ENCODE data around the gene CENPF. TPM values are rescaled to one million over a fixed set of nuclear protein-coding genes. Genes with fewer than 3 reads are reported as not detected.
A peak's percentile ranks its signal among the peaks of the same experiment; 100 is the strongest.

CENPF gene
- polyA plus RNA-seq (2013), result 7.5 TPM

GRCh38 chr1:214602764-214603657 is at the start of gene CENPF:
Gene CENPF (plus strand): TSS chr1:214603195. CDS start chr1:214613755, 10,560 bp downstream.
- H3K4me1 ChIP-seq (ENCODE audit: control extremely low read depth in 1 of 4, control insufficient read depth in 4 of 4, insufficient read depth in 4 of 4, low read length in 3 of 4), result peaks cover 6 to 17% (median 14%) of the 10 kb centered on the region in 4 experiments
- CTCF ChIA-PET, result interaction anchor here (2.6 kb wide), 1 partner anchor 35 kb away, joined by 6 read pairs; no protein-coding TSS in a partner anchor
- peak within 1 kb of the TSS; percentile 72 to 95 (median 87) for H3K4me3 ChIP-seq (ENCODE audit: control insufficient read depth in 1 of 7, extremely low read depth in 1 of 7, insufficient read depth in 4 of 7, low read depth in 2 of 7, low read length in 6 of 7)
- no peaks in the 10 kb centered on the region for H3K36me3 ChIP-seq (ENCODE audit: control insufficient read depth in 4 of 4, insufficient read depth in 4 of 4, low read length in 3 of 4)
- H3K9me3 ChIP-seq (ENCODE audit: control extremely low read depth in 1 of 5, control insufficient read depth in 4 of 5, insufficient read depth in 2 of 5, low read depth in 1 of 5, low read length in 4 of 5), result no peaks in the 10 kb centered on the region
- DNase-seq, result peak; percentile 99 to 100 (median 100)
- POLR2A ChIA-PET, result no interaction called here
- H3K27ac ChIP-seq (ENCODE audit: insufficient read depth in 1 of 2, low read depth in 1 of 2, low read length in 2 of 2, poor library complexity in 1 of 2, severe bottlenecking in 2 of 2), result peak within 1 kb of the TSS in 1 of 2 experiments; percentile 76
- WGBS (ENCODE audit: insufficient coverage), result 0% methylated on average over 57 of the region's 65 CpGs
- no peaks in the 10 kb centered on the region for H3K27me3 ChIP-seq (replicated peaks in 2 of 5; ENCODE audit: control insufficient read depth in 4 of 5, insufficient read depth in 5 of 5, low read length in 4 of 5)

GRCh38 chr1:214557952-214558735 is 44.9 kb upstream of the CENPF start:
- Histone ChIP-seq H3K4me3 (ENCODE audit: control insufficient read depth in 1 of 7, extremely low read depth in 1 of 7, insufficient read depth in 4 of 7, low read depth in 2 of 7, low read length in 6 of 7) (no peak overlapping the region), H3K27ac (ENCODE audit: insufficient read depth in 1 of 2, low read depth in 1 of 2, low read length in 2 of 2, poor library complexity in 1 of 2, severe bottlenecking in 2 of 2) (no peak overlapping the region), H3K27me3 (replicated peaks in 2 of 5; ENCODE audit: control insufficient read depth in 4 of 5, insufficient read depth in 5 of 5, low read length in 4 of 5) (peaks cover 0 to 8% (median 2%) of the 10 kb centered on the region in 5 experiments), H3K9me3 (ENCODE audit: control extremely low read depth in 1 of 5, control insufficient read depth in 4 of 5, insufficient read depth in 2 of 5, low read depth in 1 of 5, low read length in 4 of 5) (no peaks in the 10 kb centered on the region), H3K36me3 (ENCODE audit: control insufficient read depth in 4 of 4, insufficient read depth in 4 of 4, low read length in 3 of 4) (no peaks in the 10 kb centered on the region), H3K4me1 (ENCODE audit: control extremely low read depth in 1 of 4, control insufficient read depth in 4 of 4, insufficient read depth in 4 of 4, low read length in 3 of 4) (peaks cover 0 to 7% (median 2%) of the 10 kb centered on the region in 4 experiments)
- ChIA-PET CTCF (interaction anchor here (1.0 kb wide), 1 partner anchor 168 kb away, joined by 3 read pairs; no protein-coding TSS in a partner anchor), POLR2A (no interaction called here)
- WGBS (ENCODE audit: insufficient coverage), result 44% methylated on average over 5 of the region's 8 CpGs
- DNase-seq, result peak in 2 of 3 donors; percentile 71 to 83

GRCh38 chr1:214563881-214564280 is 39.1 kb upstream of the CENPF start:
- Histone ChIP-seq H3K4me3 (ENCODE audit: control insufficient read depth in 1 of 7, extremely low read depth in 1 of 7, insufficient read depth in 4 of 7, low read depth in 2 of 7, low read length in 6 of 7) (no peak overlapping the region), H3K27me3 (replicated peaks in 2 of 5; ENCODE audit: control insufficient read depth in 4 of 5, insufficient read depth in 5 of 5, low read length in 4 of 5) (peaks cover 0 to 3% (median 0%) of the 10 kb centered on the region in 5 experiments), H3K4me1 (ENCODE audit: control extremely low read depth in 1 of 4, control insufficient read depth in 4 of 4, insufficient read depth in 4 of 4, low read length in 3 of 4) (no peaks in the 10 kb centered on the region), H3K36me3 (ENCODE audit: control insufficient read depth in 4 of 4, insufficient read depth in 4 of 4, low read length in 3 of 4) (no peaks in the 10 kb centered on the region), H3K27ac (ENCODE audit: insufficient read depth in 1 of 2, low read depth in 1 of 2, low read length in 2 of 2, poor library complexity in 1 of 2, severe bottlenecking in 2 of 2) (no peak overlapping the region), H3K9me3 (ENCODE audit: control extremely low read depth in 1 of 5, control insufficient read depth in 4 of 5, insufficient read depth in 2 of 5, low read depth in 1 of 5, low read length in 4 of 5) (no peaks in the 10 kb centered on the region)
- ChIA-PET POLR2A (no interaction called here), CTCF (interaction anchor here (1.1 kb wide), 1 partner anchor 21 kb away, joined by 4 read pairs; no protein-coding TSS in a partner anchor)
- no peak for DNase-seq

GRCh38 chr1:214565310-214565709 is 37.7 kb upstream of the CENPF start:
- no peaks in the 10 kb centered on the region for H3K4me1 ChIP-seq (ENCODE audit: control extremely low read depth in 1 of 4, control insufficient read depth in 4 of 4, insufficient read depth in 4 of 4, low read length in 3 of 4)
- H3K9me3 ChIP-seq (ENCODE audit: control extremely low read depth in 1 of 5, control insufficient read depth in 4 of 5, insufficient read depth in 2 of 5, low read depth in 1 of 5, low read length in 4 of 5), result no peaks in the 10 kb centered on the region
- POLR2A ChIA-PET, result no interaction called here
- H3K27ac ChIP-seq (ENCODE audit: insufficient read depth in 1 of 2, low read depth in 1 of 2, low read length in 2 of 2, poor library complexity in 1 of 2, severe bottlenecking in 2 of 2), result no peak overlapping the region
- DNase-seq, result no peak
- no peaks in the 10 kb centered on the region for H3K36me3 ChIP-seq (ENCODE audit: control insufficient read depth in 4 of 4, insufficient read depth in 4 of 4, low read length in 3 of 4)
- no CpG with 5 or more reads among the region's 1 CpG for WGBS (ENCODE audit: insufficient coverage)
- CTCF ChIA-PET, result interaction anchor here (1.2 to 1.5 kb wide), 2 partner anchors 13 to 308 kb away, joined by 4 read pairs; no protein-coding TSS in a partner anchor
- peaks cover 0 to 3% (median 0%) of the 10 kb centered on the region in 5 experiments for H3K27me3 ChIP-seq (replicated peaks in 2 of 5; ENCODE audit: control insufficient read depth in 4 of 5, insufficient read depth in 5 of 5, low read length in 4 of 5)
- no peak overlapping the region for H3K4me3 ChIP-seq (ENCODE audit: control insufficient read depth in 1 of 7, extremely low read depth in 1 of 7, insufficient read depth in 4 of 7, low read depth in 2 of 7, low read length in 6 of 7)

- Histone ChIP-seq H3K4me3 (ENCODE audit: control insufficient read depth in 1 of 7, extremely low read depth in 1 of 7, insufficient read depth in 4 of 7, low read depth in 2 of 7, low read length in 6 of 7) (no peak overlapping the region), H3K27me3 (replicated peaks in 2 of 5; ENCODE audit: control insufficient read depth in 4 of 5, insufficient read depth in 5 of 5, low read length in 4 of 5) (peaks cover 0 to 3% (median 0%) of the 10 kb centered on the region in 5 experiments), H3K27ac (ENCODE audit: insufficient read depth in 1 of 2, low read depth in 1 of 2, low read length in 2 of 2, poor library complexity in 1 of 2, severe bottlenecking in 2 of 2) (no peak overlapping the region), H3K9me3 (ENCODE audit: control extremely low read depth in 1 of 5, control insufficient read depth in 4 of 5, insufficient read depth in 2 of 5, low read depth in 1 of 5, low read length in 4 of 5) (no peaks in the 10 kb centered on the region), H3K4me1 (ENCODE audit: control extremely low read depth in 1 of 4, control insufficient read depth in 4 of 4, insufficient read depth in 4 of 4, low read length in 3 of 4) (no peaks in the 10 kb centered on the region), H3K36me3 (ENCODE audit: control insufficient read depth in 4 of 4, insufficient read depth in 4 of 4, low read length in 3 of 4) (no peaks in the 10 kb centered on the region)
- POLR2A ChIA-PET, result no interaction called here
- CTCF ChIA-PET, result interaction anchor here (1.2 kb wide), 1 partner anchor 309 kb away, joined by 4 read pairs; no protein-coding TSS in a partner anchor
- DNase-seq, result no peak
- 100% methylated on average over 1 of the region's 3 CpGs for WGBS (ENCODE audit: insufficient coverage)
Observed at GRCh38 chr1:214566158-214567104, 36.6 kb upstream of the CENPF start.

- Histone ChIP-seq H3K9me3 (ENCODE audit: control extremely low read depth in 1 of 5, control insufficient read depth in 4 of 5, insufficient read depth in 2 of 5, low read depth in 1 of 5, low read length in 4 of 5) (no peaks in the 10 kb centered on the region), H3K27me3 (replicated peaks in 2 of 5; ENCODE audit: control insufficient read depth in 4 of 5, insufficient read depth in 5 of 5, low read length in 4 of 5) (peaks cover 0 to 3% (median 0%) of the 10 kb centered on the region in 5 experiments), H3K4me1 (ENCODE audit: control extremely low read depth in 1 of 4, control insufficient read depth in 4 of 4, insufficient read depth in 4 of 4, low read length in 3 of 4) (no peaks in the 10 kb centered on the region), H3K4me3 (ENCODE audit: control insufficient read depth in 1 of 7, extremely low read depth in 1 of 7, insufficient read depth in 4 of 7, low read depth in 2 of 7, low read length in 6 of 7) (no peak overlapping the region), H3K36me3 (ENCODE audit: control insufficient read depth in 4 of 4, insufficient read depth in 4 of 4, low read length in 3 of 4) (no peaks in the 10 kb centered on the region), H3K27ac (ENCODE audit: insufficient read depth in 1 of 2, low read depth in 1 of 2, low read length in 2 of 2, poor library complexity in 1 of 2, severe bottlenecking in 2 of 2) (no peak overlapping the region)
- no peak for DNase-seq
- POLR2A ChIA-PET, result no interaction called here
- whole genome bisulfite sequencing (ENCODE audit: insufficient coverage), result 100% methylated on average over 1 of the region's 2 CpGs
- CTCF ChIA-PET, result interaction anchor here (1.2 kb wide), 1 partner anchor 235 kb away, joined by 5 read pairs; no protein-coding TSS in a partner anchor
Observed at GRCh38 chr1:214567481-214567980, 35.5 kb upstream of the CENPF start.

Measured in common myeloid progenitor, CD34-positive (primary cell).